ENCODE measurements around the gene HOXB7. TPM values are rescaled to one million over a fixed set of nuclear protein-coding genes. Genes with fewer than 3 reads are reported as not detected.

HOXB7 gene
- polyA plus RNA-seq, 3 donors: 1.6 to 18.1 (median 14.6) TPM

- no peak overlapping the region for H3K27ac ChIP-seq (ENCODE audit: low read depth, low read length)
- 24 to 64% (median 51%) methylated on average over 18 of the region's 18 CpGs for WGBS, 3 donors
Observed at GRCh38 chr17:48637323-48638260, 26.8 kb upstream of the HOXB7 start.

GRCh38 chr17:48636177-48637018 is 25.6 kb upstream of the HOXB7 start:
- 6 to 10% (median 6%) methylated on average over 25 to 39 of the region's 39 CpGs for WGBS, 3 donors
- H3K27ac ChIP-seq (ENCODE audit: low read depth, low read length): no peak overlapping the region

- WGBS, 3 donors: 21 to 58% (median 49%) methylated on average over 20 of the region's 20 CpGs
Observed at GRCh38 chr17:48634493-48635208, 23.8 kb upstream of the HOXB7 start.

GRCh38 chr17:48633266-48633677 is 22.5 kb upstream of the HOXB7 start:
- 24 to 43% (median 41%) methylated on average over 34 to 35 of the region's 35 CpGs for WGBS, 3 donors

More at GRCh38 chr17:48634493-48635208, 23.8 kb upstream of the HOXB7 start:
- H3K27ac ChIP-seq (ENCODE audit: low read depth, low read length): no peak overlapping the region

GRCh38 chr17:48632579-48633265 is 21.9 kb upstream of the HOXB7 start:
- 29 to 73% (median 66%) methylated on average over 7 of the region's 7 CpGs for WGBS, 3 donors
- H3K27ac ChIP-seq (ENCODE audit: low read depth, low read length): no peak overlapping the region

More at GRCh38 chr17:48633266-48633677, 22.5 kb upstream of the HOXB7 start:
- no peak overlapping the region for H3K27ac ChIP-seq (ENCODE audit: low read depth, low read length)

- H3K27ac ChIP-seq (ENCODE audit: low read depth, low read length): no peak overlapping the region
- 20 to 72% (median 58%) methylated on average over 7 of the region's 7 CpGs for WGBS, 3 donors
Observed at GRCh38 chr17:48631693-48632578, 21.1 kb upstream of the HOXB7 start.

GRCh38 chr17:48630925-48631692 is 20.3 kb upstream of the HOXB7 start:
- no peak overlapping the region for H3K27ac ChIP-seq (ENCODE audit: low read depth, low read length)
- WGBS, 3 donors: 22 to 59% (median 52%) methylated on average over 15 of the region's 15 CpGs

GRCh38 chr17:48630009-48630924 is 19.4 kb upstream of the HOXB7 start:
- H3K27ac ChIP-seq (ENCODE audit: low read depth, low read length): no peak overlapping the region
- 26 to 78% (median 58%) methylated on average over 15 of the region's 15 CpGs for WGBS, 3 donors

GRCh38 chr17:48629411-48629759 is 18.6 kb upstream of the HOXB7 start:
- WGBS, 3 donors: 21 to 78% (median 54%) methylated on average over 5 of the region's 5 CpGs
- H3K27ac ChIP-seq (ENCODE audit: low read depth, low read length): no peak overlapping the region

- H3K27ac ChIP-seq (ENCODE audit: low read depth, low read length): no peak overlapping the region
- WGBS, 3 donors: 19 to 65% (median 42%) methylated on average over 5 of the region's 5 CpGs
Observed at GRCh38 chr17:48628649-48629410, 18.0 kb upstream of the HOXB7 start.

GRCh38 chr17:48627623-48628521 is 17.1 kb upstream of the HOXB7 start:
- H3K27ac ChIP-seq (ENCODE audit: low read depth, low read length): no peak overlapping the region
- WGBS, 3 donors: 21 to 47% (median 47%) methylated on average over 27 of the region's 27 CpGs

GRCh38 chr17:48627118-48627597 is 16.3 kb upstream of the HOXB7 start:
- WGBS, 3 donors: 24 to 45% (median 40%) methylated on average over 5 of the region's 5 CpGs
- no peak overlapping the region for H3K27ac ChIP-seq (ENCODE audit: low read depth, low read length)

GRCh38 chr17:48626245-48627117 is 15.7 kb upstream of the HOXB7 start, which contains the start of gene HOXB9:
HOXB9 (minus strand) TSS chr17:48626358; CDS start chr17:48626269, 89 bp downstream.
- WGBS, 3 donors: 1 to 2% (median 2%) methylated on average over 43 to 50 of the region's 50 CpGs
- no peak within 1 kb of the TSS for H3K27ac ChIP-seq (ENCODE audit: low read depth, low read length)

All from adipose tissue (tissue), 3 donors.